GM04504 (cell line): ENCODE data around the gene ERAS.

Source experiments
- DNase-seq: peaks from one replicate; pipeline ENCODE4 v3.0.0-alpha.2; 2012; ENCODE audit warnings: low read depth

ERAS gene

DNA sequence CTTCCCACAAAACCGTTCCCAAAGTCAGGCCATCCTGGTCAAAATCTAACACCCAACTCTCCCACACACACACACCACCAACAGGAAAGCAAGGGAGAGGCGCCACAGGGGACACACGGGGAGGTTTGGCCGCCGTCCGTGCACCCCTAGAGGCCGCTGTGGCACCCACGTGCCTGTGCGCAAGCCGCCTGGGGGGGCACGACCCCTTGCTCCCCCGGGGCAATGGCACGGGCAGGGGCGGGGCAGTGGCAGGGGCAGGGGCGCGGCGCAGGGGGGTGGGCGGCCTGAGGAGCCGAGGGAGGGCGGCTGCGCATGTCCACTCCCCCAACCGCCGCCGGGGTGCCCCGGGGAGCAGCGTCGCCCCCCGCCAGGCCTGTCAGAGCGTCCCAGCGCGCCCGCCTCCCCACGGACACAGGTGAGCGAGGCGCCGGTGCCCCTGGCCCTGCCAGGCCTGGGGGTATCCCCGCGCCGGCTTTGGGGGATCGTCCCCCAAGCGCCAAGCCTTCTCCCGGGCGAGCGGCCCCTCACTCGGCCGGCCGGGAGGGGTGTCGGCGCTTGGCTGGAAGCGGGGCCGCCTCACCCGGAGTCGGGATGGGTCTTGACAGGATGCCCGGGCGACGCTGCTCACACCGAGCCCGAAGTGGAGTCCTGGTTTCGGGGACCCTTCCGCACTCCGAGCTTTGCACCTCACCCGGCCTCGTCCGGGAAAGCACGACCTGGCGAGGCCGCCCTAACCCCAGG lies at the start of gene ERAS:
Gene ERAS (plus strand): TSS at position 379 of the 741 bp plus-strand sequence. CDS start 2,611 bp downstream, outside the sequence.
- no peak for DNase-seq

DNA sequence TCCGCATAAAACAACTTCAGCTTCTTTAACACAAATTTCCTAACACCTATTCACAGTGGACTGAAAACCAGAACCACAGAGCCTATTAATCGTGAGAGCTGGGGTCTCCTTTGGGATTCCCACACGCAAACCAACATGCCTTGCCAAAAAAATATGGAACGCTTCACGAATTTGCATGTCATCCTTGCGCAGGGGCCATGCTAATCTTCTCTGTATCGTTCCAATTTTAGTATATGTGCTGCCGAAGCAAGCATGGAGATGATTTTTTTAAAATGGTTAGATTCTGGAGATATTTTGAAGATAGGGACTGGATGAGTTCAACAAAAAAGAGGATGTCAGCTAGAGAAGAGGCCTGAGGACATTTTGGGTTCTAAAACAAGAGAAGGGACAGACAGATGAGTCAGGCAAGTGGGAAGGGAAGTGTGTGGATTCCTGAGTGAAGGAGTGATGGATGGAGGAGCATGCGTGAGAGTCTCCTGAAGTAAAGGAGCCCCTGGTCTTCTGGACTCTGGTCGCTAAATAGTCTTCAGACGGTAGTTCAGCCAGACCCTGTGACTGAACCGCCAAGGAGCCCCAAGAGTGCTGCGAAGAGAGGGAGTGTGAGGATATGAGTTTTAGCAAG lies 49.4 kb upstream of the ERAS start:
- no peak for DNase-seq

- DNase-seq, result no peak
Measured at GRCh38 chrX:48779399-48779798, 46.9 kb upstream of the ERAS start.

DNA sequence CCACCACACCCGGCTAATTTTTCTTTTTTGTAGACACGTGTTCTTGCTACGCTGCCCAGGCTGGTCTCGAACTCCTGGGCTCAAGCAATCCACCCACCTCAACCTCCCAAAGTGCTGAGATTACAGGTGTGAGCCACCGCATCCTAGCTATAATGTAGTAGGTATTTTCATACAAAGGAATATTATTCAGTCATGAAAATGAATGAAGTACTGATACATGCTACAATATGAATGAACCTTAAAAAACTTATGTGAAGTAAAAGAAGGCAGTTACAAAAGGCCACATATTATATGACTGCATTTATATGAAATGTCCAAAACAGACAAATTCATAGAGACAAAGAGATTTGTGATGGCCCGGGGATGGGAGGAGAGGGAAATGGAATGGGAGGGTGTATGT lies 44.6 kb upstream of the ERAS start:
- DNase-seq, result no peak

GRCh38 chrX:48782216-48782615 lies 44.1 kb upstream of the ERAS start:
- no peak for DNase-seq

DNA sequence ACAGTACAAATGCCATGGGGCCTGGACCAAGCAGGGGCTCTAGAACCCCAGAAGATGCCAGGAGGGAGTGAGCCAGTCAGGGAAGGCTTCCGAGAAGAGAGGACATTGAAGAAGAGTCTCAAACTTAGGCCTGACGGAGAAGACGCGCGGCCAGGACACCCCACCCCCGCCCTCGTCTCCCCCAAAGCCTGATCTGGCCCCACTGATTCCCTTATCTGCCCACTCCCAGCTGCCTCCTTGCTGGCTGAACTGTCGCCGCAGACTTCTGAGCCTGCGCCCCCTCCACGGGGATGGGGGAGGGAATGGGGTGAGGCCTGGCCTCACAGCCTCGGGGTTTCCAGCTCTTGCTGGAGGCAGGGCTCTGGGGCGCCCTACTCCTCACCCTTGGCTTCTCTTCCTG lies 43.5 kb upstream of the ERAS start:
- no peak for DNase-seq

GRCh38 chrX:48784726-48785125 lies 41.6 kb upstream of the ERAS start:
- no peak for DNase-seq

DNA sequence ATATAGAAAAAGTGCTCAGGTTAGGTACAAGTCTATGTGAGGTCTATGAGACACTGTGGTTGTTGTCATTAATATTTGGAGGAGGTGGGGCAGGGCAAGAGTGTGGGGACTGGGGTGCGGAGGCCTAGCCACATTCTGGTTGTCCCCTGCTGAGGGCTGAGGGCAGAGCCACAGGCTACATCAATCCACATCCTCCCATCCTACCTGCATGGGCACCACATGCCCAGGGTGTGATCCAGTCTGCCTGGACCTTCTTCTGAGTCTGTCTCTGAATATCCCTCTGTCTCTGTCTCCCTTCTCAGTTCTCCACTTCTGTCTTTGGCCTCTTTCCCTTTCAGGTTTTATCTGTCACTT lies 41.1 kb upstream of the ERAS start:
- DNase-seq, result no peak

GRCh38 chrX:48785540-48786214 lies 40.6 kb upstream of the ERAS start:
- DNase-seq, result no peak

- no peak for DNase-seq
Measured at GRCh38 chrX:48786341-48786800, 39.9 kb upstream of the ERAS start, which contains the start of gene GATA1. TSS of gene GATA1 (plus strand) at chrX:48786590. CDS start at chrX:48791110, 4,520 bp downstream.

- no peak for DNase-seq
Measured at GRCh38 chrX:48786825-48787504, 39.3 kb upstream of the ERAS start.

DNA sequence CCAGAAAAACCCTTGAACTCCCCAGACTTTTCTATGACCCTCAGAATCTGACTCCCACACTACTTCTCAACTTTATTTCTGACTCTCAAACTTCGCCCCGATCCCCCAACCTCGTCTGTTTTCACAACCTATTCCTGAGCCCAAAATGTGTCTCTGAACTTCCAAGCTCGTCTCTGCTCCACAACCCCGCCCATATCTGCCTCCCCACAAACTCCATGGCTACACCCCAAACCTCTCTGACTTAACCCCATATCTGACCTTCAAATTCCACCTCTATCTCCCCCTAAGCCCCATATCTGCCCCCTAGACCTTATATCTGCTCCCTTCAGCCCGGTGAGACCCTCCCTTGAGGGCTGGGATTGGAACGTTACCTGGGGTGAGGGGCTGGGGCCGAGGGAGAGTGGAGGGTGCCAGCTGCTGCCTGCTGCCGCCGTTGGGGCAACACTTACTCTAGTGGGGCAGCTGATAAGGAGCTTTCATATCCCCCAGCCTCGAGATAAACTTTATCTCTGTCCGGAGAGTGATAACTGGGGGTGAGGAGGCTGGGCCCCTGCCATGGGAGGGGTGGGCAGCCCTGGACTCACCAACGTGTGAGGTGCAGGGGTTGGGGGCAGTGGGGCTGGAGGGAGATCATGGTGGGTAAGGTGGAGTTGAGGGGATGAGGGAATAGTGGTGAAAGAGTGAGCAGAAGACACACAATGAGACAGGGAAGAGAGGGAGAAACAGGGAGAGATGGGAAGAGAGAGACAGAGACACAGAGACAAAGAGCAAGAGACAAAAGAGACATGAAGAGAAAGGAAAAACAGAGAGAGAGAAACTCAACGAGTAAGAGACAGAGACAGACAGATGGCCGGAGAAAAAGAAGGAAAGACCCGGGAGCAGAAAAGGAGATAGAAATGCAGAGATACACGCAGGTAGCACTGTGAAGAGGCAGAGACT lies 38.5 kb upstream of the ERAS start:
- no peak for DNase-seq

DNA sequence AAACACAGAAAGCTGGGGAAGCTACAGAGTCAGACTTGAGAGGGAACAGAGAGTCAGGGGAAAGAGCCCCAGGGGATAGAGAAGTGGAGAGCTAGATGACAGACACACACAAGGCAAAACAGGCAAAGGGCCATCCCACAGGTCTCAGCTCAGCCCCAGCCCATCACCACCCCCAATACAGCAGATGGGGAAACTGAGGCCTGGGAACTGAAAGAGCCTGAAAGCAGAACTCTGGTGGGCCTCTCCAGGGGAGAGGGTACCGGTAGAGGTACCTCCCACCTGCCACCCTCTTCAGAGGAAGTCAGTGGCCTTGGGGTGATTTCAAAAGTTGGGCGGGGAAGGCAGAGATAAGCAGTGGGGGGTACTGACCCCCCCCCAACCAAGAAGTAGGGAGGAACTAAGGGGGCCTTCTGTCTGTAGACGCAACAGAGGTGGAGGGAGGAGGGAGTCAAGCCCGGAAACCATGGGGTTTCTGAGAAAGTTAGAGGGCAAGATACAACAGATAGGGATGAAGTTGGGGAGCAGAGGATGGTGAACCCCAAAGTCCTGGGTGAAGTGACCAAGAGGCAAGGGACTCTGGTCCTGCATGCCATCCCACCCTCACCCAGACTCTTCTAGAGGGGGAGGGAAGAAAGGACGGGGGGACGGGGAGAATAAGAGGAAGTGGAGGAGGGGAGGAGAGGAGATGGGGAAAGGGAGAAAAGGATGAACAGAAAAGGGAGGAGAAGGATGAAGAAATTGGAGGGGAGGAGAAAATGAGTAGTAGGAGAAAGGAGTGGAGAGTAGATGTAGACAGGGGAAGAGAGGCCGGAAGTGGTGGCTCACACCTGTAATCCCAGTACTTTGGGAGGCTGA lies 36.7 kb upstream of the ERAS start:
- DNase-seq, result no peak

DNA sequence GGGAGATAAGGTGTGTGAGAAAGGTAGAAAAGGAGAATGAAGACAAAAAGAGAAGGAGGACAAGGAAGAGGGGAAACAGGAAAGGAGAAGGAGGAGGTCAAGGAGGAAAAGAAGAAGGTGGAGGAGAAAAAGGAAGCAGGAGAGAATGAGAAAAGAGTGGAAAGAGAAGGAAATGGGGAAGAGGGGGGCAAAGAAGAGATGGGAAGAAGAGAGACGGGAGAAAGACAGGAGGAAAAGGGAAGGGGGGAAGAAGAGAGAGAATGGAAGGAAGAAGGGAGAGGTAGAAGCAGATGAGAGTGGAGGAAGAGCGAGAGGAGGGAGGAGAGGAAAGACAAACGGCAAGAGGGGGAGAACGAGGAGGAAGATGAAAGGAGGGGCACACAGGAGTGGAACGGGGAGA lies 35.8 kb upstream of the ERAS start:
- DNase-seq, result no peak

DNA sequence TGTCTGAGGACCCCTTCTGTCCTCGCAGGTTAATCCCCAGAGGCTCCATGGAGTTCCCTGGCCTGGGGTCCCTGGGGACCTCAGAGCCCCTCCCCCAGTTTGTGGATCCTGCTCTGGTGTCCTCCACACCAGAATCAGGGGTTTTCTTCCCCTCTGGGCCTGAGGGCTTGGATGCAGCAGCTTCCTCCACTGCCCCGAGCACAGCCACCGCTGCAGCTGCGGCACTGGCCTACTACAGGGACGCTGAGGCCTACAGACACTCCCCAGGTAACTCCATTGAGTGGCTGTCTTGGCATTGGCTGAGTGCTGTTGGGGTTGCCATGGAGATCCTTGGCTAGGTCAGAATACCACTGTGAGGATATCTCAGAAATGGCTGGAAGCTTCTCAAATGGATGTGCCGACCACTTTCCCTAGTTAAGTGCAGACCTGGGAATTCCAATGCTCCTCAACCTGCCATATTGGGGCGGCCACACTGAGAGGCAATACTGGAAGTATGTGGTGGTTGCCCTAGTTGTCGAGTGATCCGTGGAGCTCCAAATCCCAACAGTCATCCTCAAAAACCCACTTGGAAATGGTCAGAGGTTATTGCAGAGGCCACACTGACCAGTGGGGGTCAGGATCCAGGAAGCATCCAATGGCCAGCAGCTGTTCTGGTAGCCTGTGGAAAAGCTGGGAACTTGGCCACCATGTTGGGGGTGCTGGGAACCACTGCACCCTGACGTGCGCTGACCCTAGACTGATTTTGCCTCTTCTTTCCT lies 35.1 kb upstream of the ERAS start:
- DNase-seq, result no peak

GRCh38 chrX:48792219-48792618 lies 34.1 kb upstream of the ERAS start:
- no peak for DNase-seq

- DNase-seq, result no peak
Measured at GRCh38 chrX:48793935-48794334, 32.4 kb upstream of the ERAS start.

- no peak for DNase-seq
Measured at GRCh38 chrX:48794340-48794910, 31.9 kb upstream of the ERAS start.

GRCh38 chrX:48794911-48795515 lies 31.3 kb upstream of the ERAS start:
- DNase-seq, result peak; percentile 51
